DND-41 (cell line): ENCODE measurements around the gene FGD6.

Experiments
- ATAC-seq: fragments of 200-7000 bp; cut with Tn5 transposase; 3 replicates; pipeline ENCODE4 v1.9.1; 2021; ENCODE audit warnings: low read depth; ENCODE audit not compliant: insufficient read depth
- DNase-seq: peaks from one replicate; pipeline ENCODE4 v3.0.0-alpha.2; 2020
- H2AFZ ChIP-seq: 2 replicates; pipeline ENCODE4 v1.6.0; 2012; ENCODE audit warnings: low read depth, low read length
- H3K27ac ChIP-seq: 2 replicates; pipeline ENCODE4 v1.5.1; 2012; ENCODE audit warnings: low read length, inconsistent platforms
- H3K27me3 ChIP-seq: fragments of 200-600 bp; sonication (generic); 2 replicates; pipeline ENCODE4 v1.6.0; 2012; ENCODE audit warnings: low read length, mild to moderate bottlenecking, inconsistent platforms; ENCODE audit not compliant: insufficient read depth, poor library complexity
- H3K36me3 ChIP-seq: 2 replicates; pipeline ENCODE4 v1.5.1; 2012; ENCODE audit warnings: low read length, inconsistent platforms; ENCODE audit not compliant: insufficient read depth
- H3K4me1 ChIP-seq: 2 replicates; pipeline ENCODE4 v1.5.1; 2012; ENCODE audit warnings: mild to moderate bottlenecking, low read length; ENCODE audit not compliant: insufficient read depth
- H3K4me2 ChIP-seq: 2 replicates; pipeline ENCODE4 v1.6.0; 2012; ENCODE audit warnings: mild to moderate bottlenecking, moderate library complexity, low read length, inconsistent platforms; ENCODE audit not compliant: insufficient read depth
- H3K4me3 ChIP-seq, 2 experiments: fragments of 200-600 bp in 1 of 2; shearing (Covaris generic) in 1 of 2; 2 replicates each; pipeline ENCODE4 v1.5.1; 2012 to 2016; ENCODE audit warnings: inconsistent platforms in 2 of 2, low read length in 2 of 2, mild to moderate bottlenecking in 2 of 2, low read depth in 1 of 2, moderate library complexity in 1 of 2
- H3K79me2 ChIP-seq: 2 replicates; pipeline ENCODE4 v1.6.0; 2012; ENCODE audit warnings: low read length, inconsistent platforms; ENCODE audit not compliant: insufficient read depth
- H3K9ac ChIP-seq: 2 replicates; pipeline ENCODE4 v1.6.0; 2012; ENCODE audit warnings: low read depth, mild to moderate bottlenecking, inconsistent platforms, low read length, moderate library complexity
- H3K9me3 ChIP-seq: 2 replicates; pipeline ENCODE4 v1.5.1; 2012; ENCODE audit warnings: low read length, moderate library complexity, mild to moderate bottlenecking, inconsistent platforms; ENCODE audit not compliant: insufficient read depth, severe bottlenecking
- H4K20me1 ChIP-seq: 2 replicates; pipeline ENCODE4 v1.6.0; 2012; ENCODE audit warnings: low read length; ENCODE audit not compliant: insufficient read depth
- CTCF ChIP-seq: IDR thresholded peaks from 2 replicates; pipeline ENCODE4 v1.5.1; 2012; ENCODE audit warnings: borderline replicate concordance, low read length, moderate library complexity, mild to moderate bottlenecking; ENCODE audit not compliant: poor library complexity, severe bottlenecking; ENCODE audit errors: extremely low read depth
- EZH2 ChIP-seq: IDR thresholded peaks from 3 replicates; pipeline ENCODE4 v1.6.1; 2012; ENCODE audit warnings: borderline replicate concordance, low read depth, mild to moderate bottlenecking, moderate library complexity, low read length, inconsistent platforms; ENCODE audit not compliant: severe bottlenecking

FGD6 gene

GRCh38 chr12:95114766-95115405 is 102.4 kb downstream of the FGD6 start:
- Histone ChIP-seq H3K9me3 (no peaks in the 10 kb centered on the region), H3K4me1 (no peaks in the 10 kb centered on the region), H3K27ac (no peak overlapping the region), H4K20me1 (no peaks in the 10 kb centered on the region), H3K36me3 (no peaks in the 10 kb centered on the region), H3K4me2 (no peak overlapping the region), H3K9ac (no peak overlapping the region), H3K27me3 (no peaks in the 10 kb centered on the region), H3K4me3 (no peak overlapping the region), H2AFZ (no peak overlapping the region), H3K79me2 (no peaks in the 10 kb centered on the region)
- TF ChIP-seq EZH2 (no peak), CTCF (no peak)
- ATAC-seq = no peak
- DNase-seq = no peak

GRCh38 chr12:95107362-95107761 is 109.9 kb downstream of the FGD6 start:
- Histone ChIP-seq H2AFZ (no peak overlapping the region), H3K9me3 (no peaks in the 10 kb centered on the region), H3K79me2 (no peaks in the 10 kb centered on the region), H3K36me3 (no peaks in the 10 kb centered on the region), H3K27me3 (no peaks in the 10 kb centered on the region), H3K4me2 (no peak overlapping the region), H3K27ac (no peak overlapping the region), H3K4me3 (no peak overlapping the region), H3K9ac (no peak overlapping the region), H3K4me1 (no peaks in the 10 kb centered on the region), H4K20me1 (no peaks in the 10 kb centered on the region)
- DNase-seq (no peak), ATAC-seq (no peak)
- no peak for TF ChIP-seq CTCF
- TF ChIP-seq EZH2 = no peak

- ATAC-seq (no peak), DNase-seq (no peak)
- no peaks in the 10 kb centered on the region for H3K27me3 ChIP-seq
- no peaks in the 10 kb centered on the region for H3K9me3 ChIP-seq
- H3K36me3 ChIP-seq = no peaks in the 10 kb centered on the region
- no peaks in the 10 kb centered on the region for H3K4me1 ChIP-seq
- H3K9ac ChIP-seq = no peak overlapping the region
- no peaks in the 10 kb centered on the region for H4K20me1 ChIP-seq
- no peak overlapping the region for H3K4me2 ChIP-seq
- no peak for TF ChIP-seq CTCF
- TF ChIP-seq EZH2 = no peak
- H3K4me3 ChIP-seq = no peak overlapping the region
- H3K27ac ChIP-seq = no peak overlapping the region
- H3K79me2 ChIP-seq = no peaks in the 10 kb centered on the region
- no peak overlapping the region for H2AFZ ChIP-seq
These were observed 111.7 kb downstream of the FGD6 start for GRCh38 chr12:95105540-95105939.
